Embryonic facial prominence (tissue), 1 donor: ENCODE measurements around the gene SERINC5.
A peak's percentile ranks its signal among the peaks of the same experiment; 100 is the strongest.

ENCODE experiments used
- DNase-seq: peaks from one replicate; pipeline ENCODE4 v3.0.0-alpha.2; 2016; ENCODE audit errors: extremely low spot score

Gene SERINC5

DNA sequence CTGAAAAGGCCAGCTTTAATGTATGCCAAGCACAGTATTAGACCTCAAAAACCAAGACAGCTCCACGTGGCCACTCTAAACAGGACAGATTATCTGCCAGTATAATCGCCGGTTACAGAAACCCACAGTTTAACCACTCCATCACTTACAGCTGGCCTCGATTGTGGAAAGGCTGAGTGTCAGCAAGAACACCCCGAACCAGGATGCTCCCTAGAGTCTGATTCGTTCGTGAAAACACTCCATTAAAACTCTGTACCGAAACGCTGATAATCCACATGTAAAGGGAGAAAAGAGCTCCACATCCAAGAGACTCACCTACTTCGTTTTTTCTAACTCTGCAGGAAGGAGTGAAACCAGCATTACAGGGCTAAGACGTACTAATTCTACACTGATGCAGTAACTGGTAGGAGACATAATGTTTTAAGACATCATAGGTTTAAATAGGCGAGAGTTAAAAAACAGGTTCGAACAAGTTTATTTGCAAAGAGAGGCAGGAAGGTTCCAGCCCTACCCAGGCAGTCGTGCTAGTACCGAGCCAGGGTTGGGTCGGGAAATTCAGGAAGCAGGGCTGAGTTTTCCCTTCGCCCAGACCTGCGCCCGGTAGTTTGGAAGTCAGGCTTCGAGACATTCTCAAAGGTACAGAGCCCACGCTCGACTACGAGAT lies 949 bp downstream of the SERINC5 start:
- DNase-seq = peak; percentile 31

DNA sequence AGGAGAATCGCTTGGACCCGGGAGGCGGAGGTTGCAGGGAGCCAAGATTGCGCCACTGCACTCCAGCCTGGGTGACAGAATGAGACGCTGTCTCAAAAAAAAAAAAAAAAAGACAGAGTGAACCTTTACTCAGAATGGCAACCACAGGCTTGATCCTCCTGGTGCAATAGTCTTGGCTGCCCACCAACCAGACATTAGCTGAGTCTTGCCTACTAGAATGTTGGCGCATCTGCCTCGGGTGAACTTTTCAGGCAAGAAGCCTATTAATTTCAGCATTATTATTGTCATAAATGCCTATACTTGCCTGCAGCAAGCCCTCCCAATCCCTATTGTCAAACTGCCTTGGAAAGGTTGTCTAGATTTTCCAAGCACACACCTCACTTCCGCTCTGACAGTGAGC lies 4.2 kb downstream of the SERINC5 start:
- no peak for DNase-seq

DNA sequence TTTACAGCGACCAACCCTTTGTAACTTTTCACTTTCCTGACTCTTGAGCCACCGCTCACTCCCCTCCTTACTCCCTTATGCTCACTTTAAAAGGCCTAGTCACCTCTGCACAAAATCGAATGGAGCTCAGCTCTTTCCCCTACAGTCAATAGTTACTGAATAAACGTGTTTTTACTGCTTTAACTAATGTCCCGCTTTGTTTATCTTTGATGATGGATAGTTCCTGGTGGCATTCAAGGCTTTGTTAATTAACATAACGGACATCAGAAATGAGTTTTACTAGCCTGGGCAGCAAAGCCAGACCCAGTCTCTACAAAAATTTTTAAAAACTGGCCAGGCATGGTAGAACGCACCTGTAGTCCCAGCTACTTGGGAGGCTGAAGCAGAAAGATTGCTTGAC lies 5.0 kb downstream of the SERINC5 start:
- no peak for DNase-seq

DNA sequence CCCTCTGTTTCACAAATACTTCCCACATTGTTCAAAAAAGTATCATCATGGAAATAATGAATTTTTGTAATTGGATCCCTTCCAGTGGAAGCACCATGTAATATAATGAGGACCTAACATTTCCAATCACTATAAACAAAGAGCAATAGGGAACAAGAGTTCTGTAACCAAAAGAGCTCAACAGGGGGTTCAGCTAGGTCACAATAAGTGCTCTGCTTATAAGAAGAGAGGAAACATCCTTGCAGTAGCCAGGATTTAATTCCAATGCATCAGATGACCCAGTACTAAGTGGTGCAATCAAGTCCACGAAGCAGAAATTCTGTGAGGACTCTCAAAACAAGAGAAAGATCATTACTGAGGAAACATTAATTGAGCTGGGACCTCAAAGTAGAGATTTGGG lies 5.9 kb downstream of the SERINC5 start:
- no peak for DNase-seq

DNA sequence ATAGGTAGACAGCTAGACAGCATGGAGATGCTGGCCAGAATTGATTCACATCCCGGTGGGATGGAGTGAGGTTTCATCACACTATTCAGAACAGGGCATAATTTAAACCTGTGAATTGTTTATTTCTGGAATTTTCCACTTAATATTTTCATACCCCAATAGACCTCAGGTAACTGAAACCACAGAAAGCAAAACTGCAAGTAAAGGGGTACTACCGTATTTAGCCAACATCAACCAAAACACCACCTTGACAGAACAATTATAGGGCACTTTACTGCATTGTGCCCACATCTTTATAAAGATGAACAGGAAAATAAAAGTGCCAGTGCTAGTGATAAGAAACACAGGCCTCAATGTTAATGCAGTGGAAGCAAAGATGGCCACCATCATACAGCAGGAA lies 7.5 kb downstream of the SERINC5 start:
- no peak for DNase-seq

DNA sequence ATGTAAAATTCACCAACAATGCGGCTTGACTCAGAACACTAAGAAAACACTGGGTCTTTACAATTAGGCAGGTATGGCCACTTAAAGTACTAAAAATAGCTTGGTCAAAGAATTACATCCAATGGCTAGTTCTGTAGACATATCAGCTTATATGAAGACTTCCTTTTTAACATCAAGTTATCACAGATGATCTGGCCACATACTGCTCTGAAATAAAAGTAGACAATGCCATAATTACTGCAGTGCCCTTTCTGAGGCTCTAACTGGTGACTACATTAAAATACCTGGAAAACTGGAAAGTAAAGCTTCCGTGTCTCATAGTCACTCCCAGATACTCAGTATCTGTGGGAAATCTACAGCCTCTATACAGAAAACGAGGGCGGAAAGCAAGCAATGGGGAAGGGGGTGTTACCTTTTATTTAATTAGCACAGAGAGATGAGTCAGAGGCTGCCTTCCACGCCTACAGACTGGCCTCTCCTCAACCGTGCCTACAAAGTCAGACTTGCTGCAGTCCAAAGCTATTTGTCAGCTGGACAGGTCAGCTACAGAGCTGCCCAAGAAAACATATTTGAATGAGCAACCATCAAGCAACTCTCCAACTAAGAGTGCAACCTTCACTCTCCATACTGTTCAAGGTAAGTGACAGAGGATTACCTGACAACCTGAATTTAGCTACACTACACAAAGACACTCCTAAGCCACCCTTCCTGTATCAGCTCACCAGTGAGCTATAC lies 8.7 kb downstream of the SERINC5 start:
- DNase-seq = no peak

DNA sequence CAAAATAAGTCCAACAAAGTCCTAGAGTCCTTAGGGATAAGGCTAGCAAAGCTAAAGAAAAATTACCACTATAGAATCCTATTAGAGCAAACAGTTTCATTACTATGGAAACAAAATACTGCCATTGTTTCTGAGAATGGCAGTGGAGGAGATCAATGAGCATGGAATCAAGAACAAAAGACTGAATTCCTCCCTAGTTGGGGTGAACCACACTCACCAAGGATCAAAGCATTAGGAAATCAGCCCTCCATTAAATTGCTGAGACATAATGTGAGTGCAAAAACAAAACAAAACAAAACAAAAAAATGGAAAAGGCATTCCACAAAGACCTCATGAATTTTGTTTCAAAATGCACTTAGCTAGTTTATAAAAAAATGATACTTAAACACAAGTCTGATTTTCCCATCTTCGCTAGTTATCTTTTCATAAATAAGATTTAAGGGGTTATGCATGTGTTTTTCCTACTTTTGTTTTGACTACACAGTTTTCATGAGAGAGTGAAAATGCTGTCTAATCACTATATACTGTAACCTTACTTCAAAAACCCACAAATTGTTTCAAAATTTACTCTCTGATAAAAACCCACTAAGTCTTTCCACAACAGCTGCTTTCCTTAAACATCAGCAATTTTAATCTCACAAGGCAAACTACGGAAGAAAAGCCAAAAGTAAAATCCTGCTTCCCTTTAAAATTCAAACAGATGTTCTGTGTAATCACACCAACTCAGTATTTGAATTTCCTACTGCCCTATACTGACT lies 9.7 kb downstream of the SERINC5 start:
- DNase-seq = peak; percentile 59

DNA sequence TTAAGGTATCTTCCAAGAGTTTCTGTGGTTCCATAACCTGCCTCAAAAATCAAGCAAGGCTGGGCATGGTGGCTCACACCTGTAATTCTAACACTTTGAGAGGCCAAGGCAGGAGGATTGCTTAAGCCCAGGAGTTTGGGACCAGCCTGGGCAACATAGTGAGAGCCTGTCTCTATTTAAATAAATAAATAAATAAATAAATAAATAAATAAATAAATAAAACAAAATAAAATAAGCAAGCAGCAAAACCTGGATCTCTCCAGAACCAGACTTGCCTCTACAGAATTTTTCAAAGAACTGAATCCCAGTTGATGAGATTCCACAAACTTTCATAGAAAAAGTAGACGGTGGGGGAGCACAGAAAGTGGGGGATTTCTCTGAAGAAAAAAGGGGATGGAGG lies 12.3 kb downstream of the SERINC5 start:
- DNase-seq = no peak

DNA sequence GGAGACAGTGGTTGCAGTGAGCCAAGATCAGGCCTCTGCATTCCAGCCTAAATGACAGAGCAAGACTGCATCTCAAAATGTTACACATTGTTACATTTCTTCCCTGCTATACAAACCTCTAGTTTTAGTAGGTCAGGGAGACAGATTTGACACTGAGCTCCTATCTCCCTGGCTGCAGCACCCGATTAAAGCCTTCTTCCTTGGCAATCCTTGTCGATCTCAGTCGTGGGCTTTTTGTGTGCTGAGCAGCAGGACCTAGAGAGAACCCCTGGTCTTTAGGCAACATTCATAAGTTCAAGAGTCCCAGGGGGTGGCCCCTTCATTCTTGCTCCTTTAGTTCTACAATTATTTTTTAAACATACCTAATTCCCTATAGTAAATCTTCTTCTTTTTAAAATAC lies 13.0 kb downstream of the SERINC5 start:
- no peak for DNase-seq

DNA sequence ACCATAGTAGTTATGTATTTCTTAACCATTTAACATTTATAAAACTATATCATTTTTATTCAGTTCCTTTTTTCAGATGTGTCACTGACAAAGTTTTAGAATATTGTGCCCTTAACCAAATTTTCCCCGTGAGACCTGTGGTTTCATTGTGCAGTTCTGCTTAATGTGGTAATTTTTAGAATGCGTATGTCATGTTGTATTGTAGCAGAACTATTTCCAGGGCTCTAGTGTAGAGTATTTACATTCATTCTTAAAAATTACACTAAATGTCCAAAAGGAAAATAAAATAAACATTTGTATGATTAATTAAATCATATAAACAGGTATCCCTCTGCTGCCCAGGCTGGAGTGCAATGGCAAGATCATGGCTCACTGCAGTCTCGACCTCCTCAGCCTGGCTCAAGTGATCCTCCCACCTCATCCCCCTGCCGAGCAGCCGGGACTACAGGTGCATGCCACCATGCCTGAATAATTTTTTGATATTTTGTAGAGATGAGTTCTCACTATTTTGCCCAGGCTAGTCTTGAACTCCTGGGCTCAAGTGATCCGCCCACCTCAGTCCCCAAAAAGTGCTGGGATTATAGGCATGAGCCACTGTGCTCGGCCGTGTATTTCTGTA lies 15.4 kb downstream of the SERINC5 start:
- DNase-seq = no peak

DNA sequence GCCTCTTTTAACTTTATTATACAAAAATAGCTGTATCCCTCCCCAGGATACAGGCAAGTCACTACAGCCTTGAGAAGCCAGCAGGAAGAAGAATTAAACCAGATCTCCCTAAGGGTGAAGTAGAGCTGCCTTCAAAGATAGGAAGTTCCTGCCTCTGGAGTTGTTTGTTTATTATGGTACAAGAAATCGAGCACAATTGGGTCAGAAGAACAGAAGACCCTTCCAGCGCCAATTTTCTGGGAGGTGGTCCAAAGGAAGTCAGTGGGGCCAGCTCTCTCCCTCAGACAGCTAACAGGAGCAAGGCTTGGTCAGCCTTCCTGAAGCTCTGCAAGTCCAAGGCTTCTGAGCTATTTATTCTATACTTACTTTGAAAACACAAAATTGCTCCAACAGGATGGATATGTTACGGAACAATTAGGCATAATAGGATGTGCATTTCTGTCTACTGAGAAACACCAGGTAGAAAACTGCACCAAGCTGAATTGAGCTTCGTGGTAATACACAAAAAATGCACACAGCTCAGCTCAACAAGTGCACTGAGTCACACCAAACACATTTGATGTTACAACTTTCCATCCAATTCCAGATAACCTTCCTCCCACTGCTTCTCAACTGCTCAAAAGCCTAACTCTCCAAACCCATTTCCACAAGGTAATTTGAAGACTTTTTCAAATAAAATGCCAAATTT lies 16.0 kb downstream of the SERINC5 start:
- DNase-seq = no peak

DNA sequence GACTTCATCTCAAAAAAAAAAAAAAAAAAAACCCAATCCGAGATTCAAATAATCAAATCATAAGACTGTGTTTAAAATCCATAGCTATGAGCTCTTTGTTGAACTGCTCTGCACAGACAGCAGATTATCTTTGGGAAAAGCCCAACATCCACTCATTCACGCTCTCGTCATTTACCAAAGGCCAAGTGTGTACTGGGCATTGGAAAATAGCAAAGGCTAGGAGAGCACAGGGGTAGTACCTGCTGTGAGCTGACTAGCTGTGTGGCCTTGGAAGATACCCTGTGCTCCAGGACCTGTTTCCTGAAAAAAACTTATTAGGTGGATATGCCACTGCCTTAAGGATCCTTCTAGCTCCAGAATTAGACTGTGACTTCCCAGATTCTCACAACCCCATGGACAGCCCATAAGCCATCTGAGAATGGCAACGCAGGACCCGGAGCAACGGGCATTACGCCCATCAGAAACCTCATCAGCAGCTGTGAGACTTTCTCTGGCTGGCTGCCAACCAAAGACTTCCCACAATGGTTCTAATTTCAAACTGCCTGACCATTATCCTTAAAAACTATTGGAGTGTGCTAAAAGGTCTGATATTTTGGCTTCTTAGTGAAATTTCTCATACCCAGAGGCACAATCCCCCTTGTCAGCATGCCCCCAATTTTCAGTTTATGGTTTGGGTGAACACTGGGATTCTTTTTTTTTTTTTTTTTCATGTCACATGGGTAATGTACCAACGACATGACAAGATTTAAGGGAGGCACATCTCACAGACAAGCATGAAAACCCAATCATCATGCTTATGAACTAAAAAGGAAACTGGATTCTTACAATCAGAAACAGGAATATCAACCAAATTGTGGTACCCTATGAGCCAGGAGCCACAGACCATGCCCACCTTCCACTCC lies 16.8 kb downstream of the SERINC5 start:
- no peak for DNase-seq

DNA sequence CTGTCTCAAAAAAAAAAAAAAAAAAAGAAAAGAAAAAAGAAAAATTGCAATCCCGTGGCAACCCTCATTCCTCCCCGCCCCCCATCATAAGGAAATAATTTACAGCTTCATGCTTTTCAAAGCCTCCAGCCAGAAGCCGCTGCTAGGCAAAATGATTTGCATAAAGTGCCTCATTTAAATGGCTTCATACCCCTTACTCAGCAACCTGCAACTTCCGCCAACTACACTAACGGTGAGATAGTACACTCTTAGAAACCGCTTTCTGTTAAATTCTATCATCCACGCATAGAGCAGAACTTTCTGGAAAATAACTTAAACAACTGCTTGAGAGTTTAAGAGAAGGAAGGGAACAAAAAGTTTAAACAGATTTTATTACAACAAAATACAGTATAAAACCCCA lies 17.8 kb downstream of the SERINC5 start:
- no peak for DNase-seq

DNA sequence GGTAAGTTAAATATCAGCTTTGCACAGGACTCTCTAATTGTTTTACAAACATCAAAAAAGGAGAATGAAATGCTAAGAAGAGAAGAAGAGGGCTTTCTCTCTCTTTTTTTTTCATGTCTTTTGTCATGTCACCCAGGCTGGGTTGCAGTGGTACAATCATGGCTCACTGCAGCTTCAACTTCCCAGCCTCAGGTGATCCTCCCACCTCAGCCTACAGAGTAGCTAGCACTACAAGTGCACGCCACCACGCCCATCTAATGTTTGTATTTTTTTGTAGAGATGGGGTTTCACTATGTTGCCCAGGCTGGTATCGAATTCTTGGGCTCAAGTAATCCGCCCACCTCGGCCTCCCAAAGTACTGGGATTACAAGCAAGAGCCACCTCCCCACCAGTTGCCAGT lies 18.6 kb downstream of the SERINC5 start:
- no peak for DNase-seq

DNA sequence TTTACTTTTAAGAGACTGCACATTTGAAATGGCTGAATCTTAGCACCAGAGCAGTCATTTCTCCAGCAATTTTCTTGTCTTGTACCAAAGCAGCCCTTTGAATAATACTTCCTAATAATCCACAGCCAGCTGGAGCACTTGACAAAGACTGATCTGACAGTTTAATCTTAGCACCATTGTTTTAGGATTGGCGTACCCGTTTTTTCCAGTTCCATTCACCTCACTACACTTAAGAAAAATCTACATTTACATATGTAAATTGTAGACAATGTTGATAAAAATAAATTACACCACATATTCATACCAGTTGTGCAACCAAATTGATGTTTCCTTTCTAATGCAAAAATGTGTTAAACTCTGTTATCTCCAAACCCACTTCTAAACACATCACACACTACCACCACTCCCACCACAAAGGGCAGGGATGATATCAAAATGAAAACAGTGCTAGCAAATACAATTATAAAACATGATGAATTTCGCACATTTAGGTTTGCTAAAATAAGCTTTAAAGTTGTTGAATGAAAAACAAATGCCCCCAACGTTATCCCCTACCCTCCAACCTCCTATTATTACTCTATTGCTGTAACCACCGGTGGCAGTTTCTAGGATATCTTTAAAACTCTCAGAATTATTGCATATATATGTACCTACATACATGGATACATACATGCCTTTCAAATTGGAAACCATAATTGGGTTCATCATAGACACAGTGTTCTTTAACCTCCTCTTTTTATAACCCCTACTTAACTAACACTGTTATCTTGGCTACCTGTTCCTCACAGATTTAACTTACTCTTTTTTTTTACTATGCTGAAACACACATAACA lies 21.5 kb downstream of the SERINC5 start:
- no peak for DNase-seq

DNA sequence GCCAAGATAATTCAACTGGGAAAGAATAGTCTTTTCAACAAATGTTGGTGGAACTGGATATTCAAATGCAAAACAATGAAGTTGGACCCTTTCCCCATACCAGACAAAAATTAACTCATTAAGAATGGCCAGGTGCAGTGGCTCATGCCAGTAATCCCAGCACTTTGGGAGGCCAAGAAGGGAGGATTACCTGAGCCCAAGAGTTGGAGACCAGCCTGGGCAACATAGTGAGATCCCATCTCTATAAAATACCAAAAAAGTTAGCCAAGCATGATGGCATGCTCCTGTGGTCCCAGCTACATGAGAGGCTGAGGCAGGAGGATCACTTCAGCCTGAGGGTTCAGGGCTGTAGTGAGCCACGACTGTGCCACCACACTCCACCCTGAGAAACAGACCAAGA lies 24.2 kb downstream of the SERINC5 start:
- DNase-seq = no peak

DNA sequence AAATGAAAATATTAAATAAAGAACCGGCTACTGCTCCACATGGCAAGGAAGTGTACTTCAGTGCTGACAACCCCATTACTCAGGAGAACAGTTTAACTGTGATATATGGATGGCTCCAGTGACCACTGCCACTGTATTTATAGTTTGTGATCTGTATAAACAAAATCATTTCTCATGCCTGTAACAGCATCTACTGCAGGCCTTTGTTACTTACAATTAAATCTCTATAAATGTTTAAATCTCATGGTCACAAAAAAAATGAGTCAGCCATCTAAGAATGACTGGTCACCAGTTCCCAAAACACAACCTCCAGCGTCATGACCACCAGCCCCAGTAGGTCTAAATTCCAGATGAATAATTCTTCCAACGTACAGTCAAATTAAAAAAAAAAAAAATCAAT lies 24.6 kb downstream of the SERINC5 start:
- DNase-seq = no peak

DNA sequence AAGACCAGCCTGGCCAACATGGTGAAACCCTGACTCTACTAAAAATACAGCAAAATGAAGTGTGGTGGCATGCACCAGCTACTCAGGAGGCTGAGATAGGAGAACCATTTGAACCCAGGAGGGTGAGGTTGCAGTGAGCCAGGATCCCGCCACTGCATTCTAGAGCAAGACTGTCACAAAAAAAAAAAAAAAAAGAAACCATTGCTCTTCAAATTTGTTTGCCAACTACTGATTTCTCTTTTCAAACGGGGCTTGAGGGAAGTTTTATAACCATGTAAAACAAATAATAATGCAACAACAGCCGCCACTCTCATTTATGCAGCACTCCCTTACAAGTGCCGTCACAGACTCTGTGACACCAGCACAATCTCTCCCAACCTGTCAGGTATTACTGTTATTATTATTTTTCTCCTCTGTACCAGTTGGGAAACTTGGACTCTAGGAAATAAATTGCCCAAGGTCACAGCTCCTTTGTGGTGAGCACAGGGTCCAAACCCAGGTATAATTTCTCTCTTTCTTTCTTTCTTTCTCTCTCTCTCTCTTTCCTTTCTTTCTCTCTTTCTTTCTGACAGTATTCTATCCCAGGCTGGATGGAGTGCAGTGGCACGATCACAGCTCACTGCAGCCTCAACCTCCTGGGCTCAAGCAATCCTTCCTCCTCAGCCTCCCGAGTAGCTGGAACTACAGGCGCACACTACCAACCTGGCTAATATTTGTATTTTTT lies 25.4 kb downstream of the SERINC5 start:
- DNase-seq = no peak

DNA sequence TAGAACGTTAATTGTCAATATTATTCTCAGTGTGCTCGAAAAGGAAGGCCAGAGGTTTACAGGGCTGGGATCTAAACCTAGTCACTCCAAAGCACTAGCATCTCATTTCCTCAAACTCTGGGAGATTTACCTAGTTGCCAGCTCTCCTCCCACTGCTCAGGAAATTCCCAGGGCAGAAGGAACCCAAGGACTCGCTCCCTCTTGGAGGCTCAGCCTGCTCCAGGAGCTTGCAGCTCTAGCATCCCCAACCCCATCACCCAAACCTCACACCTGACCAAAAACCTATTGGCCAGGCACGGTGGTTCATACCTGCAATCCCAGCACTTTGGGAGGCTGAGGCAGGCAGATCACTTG lies 26.0 kb downstream of the SERINC5 start:
- no peak for DNase-seq
